WI38 (cell line): Measurements from ENCODE around the gene TSPAN13.

ENCODE experiments used
- H3K4me3 ChIP-seq: 2 replicates; pipeline ENCODE4 v1.5.1; 2011; ENCODE audit warnings: low read depth, mild to moderate bottlenecking, control low read depth, low read length
- CTCF ChIP-seq: IDR thresholded peaks from 2 replicates; pipeline ENCODE4 v1.5.1; 2012; ENCODE audit warnings: low read depth, mild to moderate bottlenecking, control low read depth, low read length

The TSPAN13 gene

GRCh38 chr7:16747102-16747501 is 6.5 kb upstream of the TSPAN13 start:
- no peak overlapping the region for H3K4me3 ChIP-seq
- no peak for TF ChIP-seq CTCF

GRCh38 chr7:16753932-16754855 is 639 bp downstream of the TSPAN13 start:
- no peak for TF ChIP-seq CTCF
- peak overlapping the region; percentile 69 for H3K4me3 ChIP-seq

GRCh38 chr7:16754856-16755317 is 1.3 kb downstream of the TSPAN13 start:
- H3K4me3 ChIP-seq, result no peak overlapping the region

GRCh38 chr7:16755397-16755796 is 1.8 kb downstream of the TSPAN13 start:
- no peak overlapping the region for H3K4me3 ChIP-seq
- TF ChIP-seq CTCF, result no peak

More at GRCh38 chr7:16754856-16755317, 1.3 kb downstream of the TSPAN13 start:
- no peak for TF ChIP-seq CTCF

- TF ChIP-seq CTCF, result no peak
- H3K4me3 ChIP-seq, result no peak overlapping the region
These were observed 4.5 kb downstream of the TSPAN13 start for GRCh38 chr7:16758036-16758435.

GRCh38 chr7:16758631-16759611 is 5.4 kb downstream of the TSPAN13 start:
- no peak overlapping the region for H3K4me3 ChIP-seq
- no peak for TF ChIP-seq CTCF
